Neural progenitor cell (in vitro differentiated cells): ENCODE data around the gene LCTL. TPM values are rescaled to one million over a fixed set of nuclear protein-coding genes. Genes with fewer than 3 reads are reported as not detected.

Source experiments
- DNase-seq: peaks from one replicate; pipeline ENCODE4 v3.0.0-alpha.2; 2016; ENCODE audit warnings: low spot score
- H2AFZ ChIP-seq: fragments of 200-600 bp; sonication (generic); replicated peaks from 2 replicates; pipeline ENCODE4 v1.6.1; 2016; ENCODE audit warnings: antibody characterized with exemption
- H3F3A ChIP-seq: fragments of 200-600 bp; sonication (generic); 2 replicates; pipeline ENCODE4 v1.6.1; 2016; ENCODE audit warnings: antibody characterized with exemption, low read depth
- H3K27ac ChIP-seq: fragments of 200-600 bp; sonication (generic); 2 replicates; pipeline ENCODE4 v1.5.1; 2016; ENCODE audit warnings: mild to moderate bottlenecking
- H3K27me3 ChIP-seq: fragments of 200-600 bp; sonication (generic); 2 replicates; pipeline ENCODE4 v1.6.1; 2016; ENCODE audit warnings: mild to moderate bottlenecking, moderate library complexity
- H3K36me3 ChIP-seq: fragments of 200-600 bp; sonication (generic); 2 replicates; pipeline ENCODE4 v1.5.1; 2016
- H3K4me1 ChIP-seq: fragments of 200-600 bp; sonication (generic); 2 replicates; pipeline ENCODE4 v1.6.1; 2016; ENCODE audit warnings: mixed run types
- H3K4me2 ChIP-seq: fragments of 200-600 bp; sonication (generic); 2 replicates; pipeline ENCODE4 v1.6.1; 2016
- H3K4me3 ChIP-seq: fragments of 200-600 bp; sonication (generic); 2 replicates; pipeline ENCODE4 v1.5.1; 2016
- H3K79me2 ChIP-seq: fragments of 200-600 bp; sonication (generic); 2 replicates; pipeline ENCODE4 v1.6.1; 2016; ENCODE audit warnings: low read depth
- H3K9ac ChIP-seq: fragments of 200-600 bp; sonication (generic); 2 replicates; pipeline ENCODE4 v1.6.1; 2016
- H3K9me3 ChIP-seq: fragments of 200-600 bp; sonication (generic); 2 replicates; pipeline ENCODE4 v1.5.1; 2016; ENCODE audit warnings: low read depth
- H4K20me1 ChIP-seq: fragments of 200-600 bp; sonication (generic); 2 replicates; pipeline ENCODE4 v1.6.1; 2016; ENCODE audit warnings: low read depth
- H3K27ac Mint-ChIP-seq: 3 replicates; pipeline ENCODE4 v1.8.0; 2021; ENCODE audit warnings: mixed read lengths
- H3K27me3 Mint-ChIP-seq: 2 replicates; pipeline ENCODE4 v1.8.0; 2022; ENCODE audit warnings: low read depth, mild to moderate bottlenecking, inconsistent platforms, moderate library complexity, mixed read lengths; ENCODE audit not compliant: insufficient read depth
- H3K36me3 Mint-ChIP-seq: 3 replicates; pipeline ENCODE4 v1.8.0; 2021; ENCODE audit warnings: mixed read lengths
- H3K4me1 Mint-ChIP-seq: 3 replicates; pipeline ENCODE4 v1.8.0; 2021; ENCODE audit warnings: mixed read lengths
- H3K4me3 Mint-ChIP-seq: 3 replicates; pipeline ENCODE4 v1.8.0; 2021; ENCODE audit warnings: mild to moderate bottlenecking, moderate library complexity, mixed read lengths
- H3K9me3 Mint-ChIP-seq: 3 replicates; pipeline ENCODE4 v1.8.0; 2020; ENCODE audit warnings: mixed read lengths
- EZH2 ChIP-seq: fragments of 200-600 bp; sonication (generic); IDR thresholded peaks from 2 replicates; pipeline ENCODE4 v1.6.1; 2017; ENCODE audit warnings: antibody characterized with exemption, mild to moderate bottlenecking, moderate library complexity
- EZH2phosphoT487 ChIP-seq: fragments of 200-600 bp; sonication (generic); IDR thresholded peaks from 2 replicates; pipeline ENCODE4 v1.6.1; 2017; ENCODE audit warnings: antibody characterized with exemption
- total RNA-seq: library from RNA; depleted of rRNA; stranded (reverse); fragments of >200 nt; gene quantifications from 2 replicates; pipeline ENCODE4 v1.2.3, GENCODE V29; 2015; ENCODE audit warnings: low replicate concordance
- TF ChIP-seq, protein P1 (sequence below): fragments of 200-600 bp; sonication (generic); IDR thresholded peaks from 2 replicates; pipeline ENCODE4 v1.5.1; 2017; ENCODE audit warnings: antibody characterized with exemption, mild to moderate bottlenecking

The LCTL gene
- total RNA-seq, 1 donor from 2014 or later = 19.2 TPM

DNA sequence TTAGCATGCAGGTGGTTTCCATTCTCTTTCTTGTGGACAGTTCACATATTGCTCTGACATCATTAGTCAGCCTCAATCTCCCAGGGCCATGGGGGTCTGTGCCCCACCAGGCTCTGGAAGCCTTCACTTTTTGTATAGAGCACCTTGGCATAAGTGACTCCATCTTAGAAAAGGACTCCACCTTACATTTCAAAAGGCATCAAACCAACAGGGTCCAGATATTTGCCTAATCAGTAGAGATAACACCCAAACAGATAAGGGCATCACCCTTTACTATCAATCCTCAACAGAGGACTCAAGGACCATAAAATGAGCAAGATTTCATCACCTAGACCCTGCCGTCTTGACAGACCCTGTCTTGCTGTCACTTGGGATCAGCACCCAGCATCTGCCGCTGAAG is 35.7 kb upstream of the LCTL start:
- no peaks in the 10 kb centered on the region for H3K4me1 ChIP-seq
- H3K27me3 ChIP-seq = no peaks in the 10 kb centered on the region
- DNase-seq = no peak
- no peak overlapping the region for H3K9ac ChIP-seq
- no peak overlapping the region for H3K4me3 ChIP-seq
- H2AFZ ChIP-seq = no peak overlapping the region
- TF ChIP-seq EZH2phosphoT487 (no peak), EZH2 (no peak)
- TF ChIP-seq, protein P1, sequence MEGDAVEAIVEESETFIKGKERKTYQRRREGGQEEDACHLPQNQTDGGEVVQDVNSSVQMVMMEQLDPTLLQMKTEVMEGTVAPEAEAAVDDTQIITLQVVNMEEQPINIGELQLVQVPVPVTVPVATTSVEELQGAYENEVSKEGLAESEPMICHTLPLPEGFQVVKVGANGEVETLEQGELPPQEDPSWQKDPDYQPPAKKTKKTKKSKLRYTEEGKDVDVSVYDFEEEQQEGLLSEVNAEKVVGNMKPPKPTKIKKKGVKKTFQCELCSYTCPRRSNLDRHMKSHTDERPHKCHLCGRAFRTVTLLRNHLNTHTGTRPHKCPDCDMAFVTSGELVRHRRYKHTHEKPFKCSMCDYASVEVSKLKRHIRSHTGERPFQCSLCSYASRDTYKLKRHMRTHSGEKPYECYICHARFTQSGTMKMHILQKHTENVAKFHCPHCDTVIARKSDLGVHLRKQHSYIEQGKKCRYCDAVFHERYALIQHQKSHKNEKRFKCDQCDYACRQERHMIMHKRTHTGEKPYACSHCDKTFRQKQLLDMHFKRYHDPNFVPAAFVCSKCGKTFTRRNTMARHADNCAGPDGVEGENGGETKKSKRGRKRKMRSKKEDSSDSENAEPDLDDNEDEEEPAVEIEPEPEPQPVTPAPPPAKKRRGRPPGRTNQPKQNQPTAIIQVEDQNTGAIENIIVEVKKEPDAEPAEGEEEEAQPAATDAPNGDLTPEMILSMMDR = no peak
- H3K9me3 ChIP-seq = no peaks in the 10 kb centered on the region
- no peaks in the 10 kb centered on the region for H3F3A ChIP-seq
- no peak overlapping the region for H3K4me2 ChIP-seq
- H4K20me1 ChIP-seq = no peaks in the 10 kb centered on the region
- H3K27ac ChIP-seq = no peak overlapping the region
- H3K36me3 Mint-ChIP-seq = no peaks in the 10 kb centered on the region
- no peaks in the 10 kb centered on the region for H3K79me2 ChIP-seq
- H3K4me1 Mint-ChIP-seq = peaks cover 3% of the 10 kb centered on the region
- H3K9me3 Mint-ChIP-seq = no peaks in the 10 kb centered on the region
- peaks cover 2% of the 10 kb centered on the region for H3K27me3 Mint-ChIP-seq
- no peak overlapping the region for H3K4me3 Mint-ChIP-seq
- no peaks in the 10 kb centered on the region for H3K36me3 ChIP-seq
- no peak overlapping the region for H3K27ac Mint-ChIP-seq

DNA sequence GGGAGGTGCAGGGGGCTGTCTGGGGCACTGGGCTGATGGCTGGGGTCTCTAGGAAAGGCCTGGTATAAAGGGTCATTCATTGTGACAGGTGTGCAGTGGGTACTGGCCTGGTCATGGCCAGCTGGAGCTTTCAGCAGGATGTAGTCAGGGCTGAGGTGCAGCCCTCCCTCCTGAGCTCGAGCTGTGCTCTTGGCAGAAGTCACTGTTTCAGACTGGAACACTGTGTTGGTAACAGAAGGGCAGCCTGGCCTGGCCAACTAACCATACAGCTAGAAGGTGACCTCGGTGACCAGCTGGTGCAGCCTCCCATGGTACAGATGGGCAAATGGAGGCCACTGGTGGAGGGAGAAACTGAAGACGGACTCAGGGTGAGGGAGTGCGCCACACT is 34.4 kb upstream of the LCTL start:
- H3K27ac Mint-ChIP-seq = no peak overlapping the region
- H3K79me2 ChIP-seq = no peaks in the 10 kb centered on the region
- H3K4me1 Mint-ChIP-seq = peaks cover 3% of the 10 kb centered on the region
- H4K20me1 ChIP-seq = no peaks in the 10 kb centered on the region
- no peak overlapping the region for H3K4me3 ChIP-seq
- no peak overlapping the region for H2AFZ ChIP-seq
- peaks cover 4% of the 10 kb centered on the region for H3K27me3 Mint-ChIP-seq
- H3K27me3 ChIP-seq = no peaks in the 10 kb centered on the region
- H3K9me3 Mint-ChIP-seq = no peaks in the 10 kb centered on the region
- H3K36me3 Mint-ChIP-seq = no peaks in the 10 kb centered on the region
- H3K36me3 ChIP-seq = no peaks in the 10 kb centered on the region
- H3K4me1 ChIP-seq = no peaks in the 10 kb centered on the region
- H3K9me3 ChIP-seq = no peaks in the 10 kb centered on the region
- no peaks in the 10 kb centered on the region for H3F3A ChIP-seq
- no peak overlapping the region for H3K4me2 ChIP-seq
- H3K4me3 Mint-ChIP-seq = no peak overlapping the region
- H3K27ac ChIP-seq = no peak overlapping the region
- H3K9ac ChIP-seq = no peak overlapping the region
- TF ChIP-seq EZH2 = no peak
- TF ChIP-seq, protein P1 = no peak
- TF ChIP-seq EZH2phosphoT487 = no peak
- no peak for DNase-seq

DNA sequence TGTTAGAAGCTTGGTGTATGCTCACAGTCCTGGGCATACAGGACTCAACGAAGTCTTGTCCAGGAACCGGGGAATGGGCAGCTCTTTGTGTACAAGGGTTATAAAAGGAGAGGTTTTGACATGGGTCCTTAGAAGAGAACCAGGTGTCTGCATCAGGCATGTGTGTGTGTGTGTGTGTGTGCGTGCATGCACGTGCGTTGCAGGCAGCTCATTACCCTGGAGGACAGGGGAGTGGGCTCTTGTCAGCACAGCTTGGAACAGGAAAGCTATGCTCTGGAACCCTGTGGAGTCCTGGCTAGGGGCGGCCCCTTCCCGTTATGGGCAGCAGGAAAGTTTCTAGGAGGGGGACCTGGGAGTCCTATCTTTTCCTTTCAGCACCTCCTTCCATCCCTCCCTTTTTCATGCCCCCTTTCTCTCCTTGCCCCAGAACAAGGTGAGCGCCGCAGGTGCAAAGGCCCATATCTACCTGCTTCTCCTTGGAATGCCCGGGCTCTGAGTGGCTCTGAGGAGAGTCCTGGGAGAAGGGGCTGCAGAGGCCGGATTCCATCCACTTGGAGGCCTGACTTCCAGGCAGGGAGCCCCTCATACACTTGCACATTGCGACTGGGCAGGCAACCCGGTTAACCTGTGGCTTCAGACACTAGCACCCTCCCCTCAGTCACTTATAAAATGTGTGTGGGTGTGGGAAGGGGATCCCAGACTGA is 33.9 kb upstream of the LCTL start:
- no peak overlapping the region for H3K27ac Mint-ChIP-seq
- Histone ChIP-seq H3K79me2 (no peaks in the 10 kb centered on the region), H3K9ac (no peak overlapping the region), H4K20me1 (no peaks in the 10 kb centered on the region), H3K4me3 (no peak overlapping the region), H3F3A (no peaks in the 10 kb centered on the region), H3K27ac (no peak overlapping the region), H2AFZ (no peak overlapping the region), H3K4me2 (no peak overlapping the region), H3K4me1 (no peaks in the 10 kb centered on the region), H3K9me3 (no peaks in the 10 kb centered on the region), H3K27me3 (no peaks in the 10 kb centered on the region), H3K36me3 (no peaks in the 10 kb centered on the region)
- no peaks in the 10 kb centered on the region for H3K36me3 Mint-ChIP-seq
- no peaks in the 10 kb centered on the region for H3K9me3 Mint-ChIP-seq
- TF ChIP-seq EZH2 = no peak
- H3K27me3 Mint-ChIP-seq = peaks cover 4% of the 10 kb centered on the region
- no peak for DNase-seq
- H3K4me1 Mint-ChIP-seq = peaks cover 3% of the 10 kb centered on the region
- no peak overlapping the region for H3K4me3 Mint-ChIP-seq

DNA sequence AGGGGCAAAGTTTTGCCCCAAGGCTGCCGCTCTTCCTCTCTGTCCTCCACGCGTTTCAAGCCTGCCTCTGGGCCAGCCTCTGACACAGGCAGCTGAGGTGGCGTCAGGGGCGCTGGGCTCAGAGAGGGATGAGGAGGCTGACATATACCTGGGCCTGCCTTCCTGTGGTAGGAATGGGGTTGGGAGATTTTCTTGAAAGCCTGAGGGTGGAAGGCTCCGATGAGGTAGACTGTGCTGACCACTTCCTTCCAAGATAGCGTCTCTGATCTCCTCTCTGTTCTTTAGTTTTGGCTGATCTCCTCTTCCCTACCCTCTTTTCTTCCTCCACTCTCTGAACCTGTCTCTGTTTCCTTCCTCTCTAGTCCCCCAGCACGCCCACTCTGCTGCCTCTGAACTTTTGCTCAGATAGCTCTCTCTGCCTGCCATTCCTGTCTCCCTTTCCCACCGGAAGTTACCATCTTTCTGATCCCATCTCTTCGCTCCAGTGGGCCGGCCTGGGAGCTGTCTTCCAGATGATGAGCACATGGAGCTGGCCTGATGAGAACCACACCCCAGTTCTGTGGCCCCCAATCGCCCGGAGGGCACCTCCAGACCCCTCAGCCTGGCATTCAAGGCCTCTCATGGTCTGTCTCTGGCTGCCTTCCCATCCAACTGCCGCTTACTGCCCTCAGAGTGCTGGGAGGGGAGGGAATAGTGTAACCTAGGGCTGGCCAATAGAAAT is 32.5 kb upstream of the LCTL start:
- H3K27ac ChIP-seq = no peak overlapping the region
- TF ChIP-seq, protein P1 = no peak
- TF ChIP-seq EZH2 (no peak), EZH2phosphoT487 (no peak)
- H3K4me3 ChIP-seq = no peak overlapping the region
- no peak overlapping the region for H3K4me3 Mint-ChIP-seq
- H3K79me2 ChIP-seq = no peaks in the 10 kb centered on the region
- no peaks in the 10 kb centered on the region for H3K9me3 ChIP-seq
- H3K4me2 ChIP-seq = no peak overlapping the region
- H3F3A ChIP-seq = no peaks in the 10 kb centered on the region
- no peaks in the 10 kb centered on the region for H3K36me3 ChIP-seq
- no peaks in the 10 kb centered on the region for H3K9me3 Mint-ChIP-seq
- H3K4me1 ChIP-seq = no peaks in the 10 kb centered on the region
- no peaks in the 10 kb centered on the region for H4K20me1 ChIP-seq
- no peak overlapping the region for H3K9ac ChIP-seq
- H3K27ac Mint-ChIP-seq = no peak overlapping the region
- H3K27me3 ChIP-seq = no peaks in the 10 kb centered on the region
- H2AFZ ChIP-seq = no peak overlapping the region
- peaks cover 1% of the 10 kb centered on the region for H3K4me1 Mint-ChIP-seq
- no peak for DNase-seq
- peaks cover 6% of the 10 kb centered on the region for H3K27me3 Mint-ChIP-seq
- no peaks in the 10 kb centered on the region for H3K36me3 Mint-ChIP-seq
